Endothelial cell of hepatic sinusoid (primary cell): ENCODE measurements around the gene PFKL.
"Not testable (repeated sequence)": the region's sequence is repeated elsewhere in the genome, so short reads cannot be mapped to it uniquely, and the experiment has no call there.

Experiments
- in situ Hi-C: cut with HindIII; loops from 2 replicates; pipeline ENCODE4 v1.10.0; 2017; ENCODE audit warnings: low sequenced_read_pairs

Gene PFKL

GRCh38 chr21:44337941-44338895 lies 38.4 kb downstream of the PFKL start:
- in situ Hi-C loops, result no loop called here

GRCh38 chr21:44338971-44339910 lies 39.4 kb downstream of the PFKL start, which contains the start of gene CFAP410:
Gene CFAP410, minus strand, starts transcription at chr21:44339390. Its CDS starts 196 bp downstream, at chr21:44339194.
- in situ Hi-C loops, result no loop called here

GRCh38 chr21:44341726-44342458 lies 42.0 kb downstream of the PFKL start:
- in situ Hi-C loops, result not testable (repeated sequence)

GRCh38 chr21:44342981-44343380 lies 43.1 kb downstream of the PFKL start:
- in situ Hi-C loops, result not testable (repeated sequence)

GRCh38 chr21:44344541-44345183 lies 44.8 kb downstream of the PFKL start:
- in situ Hi-C loops, result no loop called here

GRCh38 chr21:44345495-44345894 lies 45.6 kb downstream of the PFKL start:
- in situ Hi-C loops, result no loop called here

- in situ Hi-C loops, result no loop called here
Observed at GRCh38 chr21:44347911-44348451, 48.1 kb downstream of the PFKL start.

- in situ Hi-C loops, result no loop called here
Observed at GRCh38 chr21:44348861-44349260, 49.0 kb downstream of the PFKL start.

- in situ Hi-C loops, result no loop called here
Observed at GRCh38 chr21:44349416-44349846, 49.6 kb downstream of the PFKL start.

- in situ Hi-C loops, result no loop called here
Observed at GRCh38 chr21:44349847-44350772, 50.3 kb downstream of the PFKL start.

- in situ Hi-C loops, result no loop called here
Observed at GRCh38 chr21:44350773-44351481, 51.1 kb downstream of the PFKL start.

- in situ Hi-C loops, result no loop called here
Observed at GRCh38 chr21:44351535-44352252, 51.8 kb downstream of the PFKL start.

GRCh38 chr21:44352253-44352860 lies 52.5 kb downstream of the PFKL start:
- in situ Hi-C loops, result no loop called here

- in situ Hi-C loops, result no loop called here
Observed at GRCh38 chr21:44353191-44353970, 53.5 kb downstream of the PFKL start, which contains the start of gene TRPM2. Gene TRPM2, plus strand, starts transcription at chr21:44353621. Its CDS starts 80 bp downstream, at chr21:44353701.

- in situ Hi-C loops, result no loop called here
Observed at GRCh38 chr21:44354001-44354405, 54.1 kb downstream of the PFKL start.
